Natural killer cell treated with Interleukin-12 subunit alpha and Interleukin-12 subunit beta and Interleukin-15 and Interleukin-18, amount 100 ng/mL, for 72 hours (primary cell): Measurements from ENCODE around the gene PAQR4. TPM values are rescaled to one million over a fixed set of nuclear protein-coding genes. Genes with fewer than 3 reads are reported as not detected.

ENCODE experiments used
- ATAC-seq, 2 donors: fragments of 150-1000 bp; cut with Tn5 transposase in 1 of 2; sonication (Bioruptor Pico), chemical (Tn5 transposase) in 1 of 2; 2 replicates each; pipeline ENCODE4 v1.10.0; 2021
- DNase-seq: peaks from one replicate; pipeline ENCODE4 v3.0.0; 2022; ENCODE audit warnings: low spot score
- H3K27ac Mint-ChIP-seq, 2 donors: 1 replicate in 1 of 2; 2 replicates in 1 of 2; pipeline ENCODE4 v1.8.0; 2022; ENCODE audit warnings: mixed read lengths in 2 of 2, mild to moderate bottlenecking in 1 of 2, moderate library complexity in 1 of 2
- H3K27me3 Mint-ChIP-seq, 2 donors: 1 replicate in 1 of 2; 2 replicates in 1 of 2; pipeline ENCODE4 v1.8.0; 2022; ENCODE audit warnings: mixed read lengths in 2 of 2
- H3K36me3 Mint-ChIP-seq: one replicate; pipeline ENCODE4 v1.8.0; 2022; ENCODE audit warnings: mixed read lengths
- H3K4me1 Mint-ChIP-seq, 2 donors: 1 replicate in 1 of 2; 2 replicates in 1 of 2; pipeline ENCODE4 v1.8.0; 2022; ENCODE audit warnings: low read depth in 2 of 2, mixed read lengths in 2 of 2, mild to moderate bottlenecking in 1 of 2
- H3K4me3 Mint-ChIP-seq: one replicate; pipeline ENCODE4 v1.8.0; 2022; ENCODE audit warnings: mixed read lengths
- H3K9me3 Mint-ChIP-seq: 2 replicates; pipeline ENCODE4 v1.8.0; 2022; ENCODE audit warnings: mixed read lengths
- total RNA-seq, 2 donors: library from RNA; stranded (reverse); gene quantifications; one replicate each; pipeline ENCODE4 v1.2.3, GENCODE V29; 2022

PAQR4 gene
- total RNA-seq, 2 donors from 2014 or later: 19.7 to 39.1 TPM

DNA sequence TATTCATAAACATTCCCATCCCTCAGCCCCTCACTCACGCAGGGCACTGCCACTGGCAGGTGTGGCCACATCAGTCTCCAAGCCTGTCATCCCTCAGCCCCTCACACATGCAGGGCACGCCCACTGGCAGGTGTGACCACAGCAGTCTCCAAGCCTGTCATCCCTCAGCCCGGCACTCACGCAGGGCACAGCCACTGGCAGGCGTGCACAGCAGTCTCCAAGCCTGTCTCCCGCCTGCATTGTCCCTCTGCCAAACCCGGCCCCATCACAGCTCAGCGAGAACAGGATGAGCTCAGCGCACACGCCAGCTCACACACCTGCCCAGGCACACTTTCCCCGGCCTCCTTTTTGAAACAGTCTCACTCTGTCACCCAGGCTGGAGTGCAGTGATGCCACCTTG, 16.5 kb upstream of the PAQR4 start:
- no peak for DNase-seq
- Mint-ChIP-seq H3K4me3 (no peak overlapping the region), H3K27ac (no peak overlapping the region), H3K9me3 (no peaks in the 10 kb centered on the region), H3K27me3 (peaks cover 0 to 3% of the 10 kb centered on the region in 2 donors), H3K36me3 (no peaks in the 10 kb centered on the region), H3K4me1 (no peaks in the 10 kb centered on the region)
- ATAC-seq: no peak

GRCh38 chr16:2953706-2954627, 15.2 kb upstream of the PAQR4 start:
- Mint-ChIP-seq H3K4me1 (no peaks in the 10 kb centered on the region), H3K4me3 (no peak overlapping the region), H3K36me3 (no peaks in the 10 kb centered on the region), H3K27ac (no peak overlapping the region), H3K9me3 (no peaks in the 10 kb centered on the region), H3K27me3 (peaks cover 0 to 3% of the 10 kb centered on the region in 2 donors)
- ATAC-seq (no peak), DNase-seq (no peak)

DNA sequence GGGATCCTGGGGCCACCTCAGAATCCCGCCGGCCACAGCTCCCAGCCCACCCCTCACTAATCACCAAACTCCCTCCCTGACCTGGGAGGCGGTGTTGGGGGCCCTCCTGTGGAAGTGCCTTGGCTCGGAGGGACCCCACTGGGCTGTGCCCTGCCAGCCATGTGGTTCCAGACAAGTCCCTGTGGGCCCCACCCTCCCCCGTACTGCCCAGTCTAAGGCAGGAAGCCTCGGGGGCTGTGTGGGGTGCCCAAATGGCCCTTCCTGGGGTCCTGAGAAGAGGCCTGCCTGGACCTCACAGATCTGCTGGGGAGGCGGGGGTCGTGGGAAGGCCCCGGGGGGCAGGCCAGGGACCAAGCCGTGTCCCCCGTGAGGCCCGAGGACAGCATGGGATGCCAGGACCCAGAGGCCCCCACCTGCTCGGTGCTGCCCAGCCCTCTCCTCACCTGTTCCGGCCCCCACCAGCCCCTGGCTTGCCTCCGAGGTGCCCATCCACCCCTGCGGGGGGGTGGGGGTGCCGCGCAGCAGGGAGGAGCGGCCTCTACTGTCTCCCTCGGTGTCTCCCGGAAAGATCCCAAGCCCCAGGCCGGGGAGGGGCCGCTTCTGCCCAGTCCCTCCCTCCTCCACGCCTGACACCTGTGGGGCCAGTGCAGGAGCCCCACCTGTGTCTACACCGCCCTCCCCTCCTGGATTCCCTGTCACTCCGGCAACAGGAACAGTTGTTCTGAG, 14.3 kb upstream of the PAQR4 start:
- no peaks in the 10 kb centered on the region for H3K4me1 Mint-ChIP-seq
- peaks cover 0 to 3% of the 10 kb centered on the region in 2 donors for H3K27me3 Mint-ChIP-seq
- no peaks in the 10 kb centered on the region for H3K36me3 Mint-ChIP-seq
- H3K27ac Mint-ChIP-seq: no peak overlapping the region
- DNase-seq (no peak), ATAC-seq (no peak)
- H3K4me3 Mint-ChIP-seq: no peak overlapping the region
- H3K9me3 Mint-ChIP-seq: no peaks in the 10 kb centered on the region

- DNase-seq (no peak), ATAC-seq (no peak)
- Mint-ChIP-seq H3K4me1 (no peaks in the 10 kb centered on the region), H3K4me3 (no peak overlapping the region), H3K27ac (no peak overlapping the region), H3K9me3 (no peaks in the 10 kb centered on the region), H3K36me3 (no peaks in the 10 kb centered on the region), H3K27me3 (peaks cover 5% of the 10 kb centered on the region in 2 donors)
These were observed 13.7 kb upstream of the PAQR4 start for GRCh38 chr16:2955438-2955778.

GRCh38 chr16:2955779-2956578, 13.2 kb upstream of the PAQR4 start:
- no peak overlapping the region for H3K27ac Mint-ChIP-seq
- peak in 1 of 2 donors; percentile 37 for ATAC-seq

GRCh38 chr16:2956579-2956956, 12.6 kb upstream of the PAQR4 start:
- no peak for ATAC-seq
- no peaks in the 10 kb centered on the region for H3K36me3 Mint-ChIP-seq
- no peak overlapping the region for H3K27ac Mint-ChIP-seq
- DNase-seq: no peak
- peaks cover 0 to under 1% of the 10 kb centered on the region in 2 donors for H3K4me1 Mint-ChIP-seq
- H3K27me3 Mint-ChIP-seq: peaks cover 5 to 6% of the 10 kb centered on the region in 2 donors
- H3K4me3 Mint-ChIP-seq: no peak overlapping the region
- H3K9me3 Mint-ChIP-seq: no peaks in the 10 kb centered on the region

More at GRCh38 chr16:2955779-2956578, 13.2 kb upstream of the PAQR4 start:
- Mint-ChIP-seq H3K4me3 (no peak overlapping the region), H3K36me3 (no peaks in the 10 kb centered on the region), H3K4me1 (no peaks in the 10 kb centered on the region), H3K27me3 (peaks cover 5% of the 10 kb centered on the region in 2 donors), H3K9me3 (no peaks in the 10 kb centered on the region)
- DNase-seq: no peak

DNA sequence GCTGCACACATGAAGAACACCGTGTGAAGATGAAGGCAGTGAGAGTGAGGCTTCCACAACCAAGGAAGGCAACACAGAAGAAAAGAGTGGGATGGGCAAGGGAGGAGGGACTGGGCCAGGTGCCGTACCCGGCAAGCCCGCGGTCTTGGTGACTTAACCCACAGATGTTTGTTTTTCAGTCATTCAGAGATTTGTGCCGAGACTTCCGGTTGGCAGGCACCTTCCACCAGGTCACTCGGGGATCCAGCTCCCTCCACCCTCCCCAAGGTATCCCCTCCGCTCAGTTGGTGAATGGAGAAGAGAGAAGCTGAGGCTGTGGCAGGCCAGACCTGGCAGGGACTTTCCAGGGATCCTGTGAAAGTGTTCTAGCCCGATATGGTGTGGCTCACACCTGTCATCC, 9.9 kb upstream of the PAQR4 start:
- ATAC-seq (no peak), DNase-seq (no peak)
- no peaks in the 10 kb centered on the region for H3K9me3 Mint-ChIP-seq
- no peak overlapping the region for H3K27ac Mint-ChIP-seq
- peaks cover 0 to 9% of the 10 kb centered on the region in 2 donors for H3K4me1 Mint-ChIP-seq
- H3K4me3 Mint-ChIP-seq: no peak overlapping the region
- no peaks in the 10 kb centered on the region for H3K36me3 Mint-ChIP-seq
- peaks cover 5 to 14% of the 10 kb centered on the region in 2 donors for H3K27me3 Mint-ChIP-seq

GRCh38 chr16:2960183-2961010, 8.8 kb upstream of the PAQR4 start:
- H3K4me1 Mint-ChIP-seq: peaks cover 0 to 10% of the 10 kb centered on the region in 2 donors
- H3K27me3 Mint-ChIP-seq: peaks cover 5 to 14% of the 10 kb centered on the region in 2 donors
- no peaks in the 10 kb centered on the region for H3K36me3 Mint-ChIP-seq
- H3K9me3 Mint-ChIP-seq: no peaks in the 10 kb centered on the region
- no peak for ATAC-seq
- no peak overlapping the region for H3K4me3 Mint-ChIP-seq
- H3K27ac Mint-ChIP-seq: no peak overlapping the region
- no peak for DNase-seq

GRCh38 chr16:2962334-2963073, 6.6 kb upstream of the PAQR4 start:
- H3K4me1 Mint-ChIP-seq: peaks cover 0 to 10% of the 10 kb centered on the region in 2 donors
- no peak overlapping the region for H3K4me3 Mint-ChIP-seq

GRCh38 chr16:2963074-2963722, 6.0 kb upstream of the PAQR4 start:
- no peak for ATAC-seq

More at GRCh38 chr16:2962334-2963073, 6.6 kb upstream of the PAQR4 start:
- DNase-seq: no peak
- H3K27me3 Mint-ChIP-seq: peaks cover 5 to 11% of the 10 kb centered on the region in 2 donors
- H3K27ac Mint-ChIP-seq: no peak overlapping the region
- H3K9me3 Mint-ChIP-seq: no peaks in the 10 kb centered on the region
- no peaks in the 10 kb centered on the region for H3K36me3 Mint-ChIP-seq
- ATAC-seq: no peak

DNA sequence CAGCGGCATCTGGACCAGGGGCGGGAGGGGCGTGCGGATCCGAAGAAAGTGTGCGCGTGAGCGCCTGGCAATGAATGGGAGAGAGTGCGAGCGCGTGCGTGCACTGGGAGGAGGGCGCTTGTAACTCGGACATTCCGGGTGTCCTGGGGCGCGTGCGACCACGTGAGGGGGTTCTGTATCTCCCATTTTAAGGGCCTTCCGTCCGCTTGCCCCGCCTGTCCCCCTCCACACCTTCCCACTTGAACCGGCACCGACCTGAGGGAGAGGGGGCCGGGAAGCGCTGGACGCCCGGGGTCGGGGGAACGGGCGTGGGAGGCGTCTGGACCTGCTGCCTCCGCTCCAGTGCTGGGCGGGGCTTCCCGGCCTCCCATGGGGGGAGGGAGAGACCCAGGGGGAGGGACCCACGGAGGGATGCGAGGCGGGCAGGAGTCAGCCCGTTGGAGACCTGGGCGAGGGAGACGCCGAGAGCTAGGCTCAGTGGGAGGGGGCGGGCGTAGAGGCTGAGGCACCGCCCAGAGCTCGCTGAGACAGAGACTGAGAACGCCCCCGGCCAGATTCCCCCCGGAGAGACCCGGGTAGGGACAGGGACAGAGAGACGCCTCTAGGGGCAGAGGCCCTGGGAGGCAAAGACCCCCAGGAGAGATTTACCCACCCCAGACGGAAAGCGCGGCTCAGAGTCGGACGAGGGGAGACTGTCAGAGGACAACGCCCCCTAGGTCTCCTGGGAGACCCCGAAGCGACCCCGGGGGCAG, 5.2 kb upstream of the PAQR4 start, which contains the start of gene KREMEN2:
Gene KREMEN2 (plus strand): TSS at position 553 of the 752 bp plus-strand sequence. CDS start 246 bp downstream, outside the sequence.
- DNase-seq (no peak), ATAC-seq (no peak)
- Mint-ChIP-seq H3K9me3 (no peaks in the 10 kb centered on the region), H3K4me1 (peaks cover 9 to 15% of the 10 kb centered on the region in 2 donors), H3K4me3 (peak within 1 kb of the TSS; percentile 65), H3K36me3 (no peaks in the 10 kb centered on the region), H3K27ac (no peak within 1 kb of the TSS), H3K27me3 (peaks cover 10 to 16% of the 10 kb centered on the region in 2 donors)

More at GRCh38 chr16:2963074-2963722, 6.0 kb upstream of the PAQR4 start:
- Mint-ChIP-seq H3K9me3 (no peaks in the 10 kb centered on the region), H3K4me3 (peak overlapping the region; percentile 65), H3K27me3 (peaks cover 8 to 14% of the 10 kb centered on the region in 2 donors), H3K27ac (no peak overlapping the region), H3K4me1 (peaks cover 4 to 11% of the 10 kb centered on the region in 2 donors), H3K36me3 (no peaks in the 10 kb centered on the region)
- DNase-seq: no peak
